Measurements from ENCODE around the gene DISP2.
A peak's percentile ranks its signal among the peaks of the same experiment; 100 is the strongest.

DISP2 gene

GRCh38 chr15:40357723-40358470 lies at the start of gene DISP2 (continued):
- peak; percentile 63 for TF ChIP-seq ZBTB11 (tag by site-specific recombination; conservative IDR thresholded peaks at IDR 0.05; ENCODE audit: low read depth)
- TF ChIP-seq KLF17 (tag by site-specific recombination; IDR thresholded peaks at IDR 0.05) = 0 out of 2 replicates have a peak, but pooled peaks have one; percentile 25
- no peak for TF ChIP-seq ZNF76 (tag by site-specific recombination; IDR thresholded peaks at IDR 0.05; ENCODE audit: borderline replicate concordance, low read depth)
- TF ChIP-seq ZNF510 (tag by site-specific recombination; IDR thresholded peaks at IDR 0.05; ENCODE audit: insufficient replicate concordance) = no peak
- TF ChIP-seq ZIC2 (tag by site-specific recombination; IDR thresholded peaks at IDR 0.05) = no peak; the same call in 1 of the 2 replicates
- no peak for TF ChIP-seq ZNF530 (tag by site-specific recombination; IDR thresholded peaks at IDR 0.05; ENCODE audit: low read depth)
- TF ChIP-seq ZNF391 (tag by site-specific recombination; IDR thresholded peaks at IDR 0.05; ENCODE audit: borderline replicate concordance, low read depth) = no peak

- TF ChIP-seq ZNF341 (tag by site-specific recombination; IDR thresholded peaks at IDR 0.05; ENCODE audit: low read depth) (peak; percentile 60), ZNF529 (tag by site-specific recombination; IDR thresholded peaks at IDR 0.05; ENCODE audit: insufficient replicate concordance) (no peak), ZNF112 (tag by site-specific recombination; IDR thresholded peaks at IDR 0.05) (no peak)
- POLR2A ChIA-PET = interaction anchor here (1.2 to 1.8 kb wide), 2 partner anchors 18 to 30 kb away, joined by 4 to 6 read pairs; no protein-coding TSS in a partner anchor
- Histone ChIP-seq H3K4me3 (ENCODE audit: low read depth, low read length) (no peak overlapping the region), H3K9me3 (ENCODE audit: control insufficient read depth, insufficient read depth, low read depth, low read length) (no peaks in the 10 kb centered on the region), H3K27ac (ENCODE audit: extremely low read depth, low read depth, low read length) (no peak overlapping the region), H3K4me1 (ENCODE audit: control insufficient read depth, insufficient read depth, low read length) (no peaks in the 10 kb centered on the region; the same call in 1 of the 2 replicates), H3K36me3 (ENCODE audit: control insufficient read depth in 2 of 2, insufficient read depth in 1 of 2, low read length in 2 of 2) (no peaks in the 10 kb centered on the region)
- CTCF ChIA-PET = interaction anchor here (0.7 to 16.0 kb wide), 19 partner anchors 8 to 262 kb away, joined by 3 to 248 read pairs (median 7); partner anchors contain the start of gene ANKRD63
These were observed 48.6 kb upstream of the DISP2 start for GRCh38 chr15:40309344-40309862.

- Histone ChIP-seq H3K27ac (ENCODE audit: extremely low read depth, low read depth, low read length) (no peak overlapping the region), H3K4me3 (ENCODE audit: low read depth, low read length) (no peak overlapping the region), H3K9me3 (ENCODE audit: control insufficient read depth, insufficient read depth, low read depth, low read length) (no peaks in the 10 kb centered on the region), H3K36me3 (ENCODE audit: control insufficient read depth in 2 of 2, insufficient read depth in 1 of 2, low read length in 2 of 2) (no peaks in the 10 kb centered on the region), H3K4me1 (ENCODE audit: control insufficient read depth, insufficient read depth, low read length) (no peaks in the 10 kb centered on the region; the same call in 1 of the 2 replicates)
- POLR2A ChIA-PET = interaction anchor here (1.2 to 1.8 kb wide), 3 partner anchors 9 to 31 kb away, joined by 3 to 6 read pairs (median 4); no protein-coding TSS in a partner anchor
- CTCF ChIA-PET = interaction anchor here (0.6 to 16.0 kb wide), 24 partner anchors 9 to 263 kb away, joined by 3 to 248 read pairs (median 6); partner anchors contain the start of gene ANKRD63
- TF ChIP-seq ZBTB8A (tag by site-specific recombination; IDR thresholded peaks at IDR 0.05) (peak; percentile 54), ZNF274 (IDR thresholded peaks at IDR 0.05; ENCODE audit: low read length) (no peak), ZNF274 (tag by site-specific recombination; IDR thresholded peaks at IDR 0.05; ENCODE audit: borderline replicate concordance) (no peak), ZNF2 (tag by site-specific recombination; IDR thresholded peaks at IDR 0.05) (no peak), CTCF (tag by site-specific recombination; IDR thresholded peaks at IDR 0.05) (0 out of 2 replicates have a peak, but pooled peaks have one; percentile 19), ZNF174 (tag by site-specific recombination; IDR thresholded peaks at IDR 0.05) (no peak), ZNF394 (tag by site-specific recombination; IDR thresholded peaks at IDR 0.05; ENCODE audit: borderline replicate concordance) (no peak), HIC1 (tag by site-specific recombination; IDR thresholded peaks at IDR 0.05) (peak; percentile 24; the same call in 1 of the 2 replicates)
These were observed 47.7 kb upstream of the DISP2 start for GRCh38 chr15:40310001-40310959.

All from HEK293 (cell line).